HG03558 (cell line): ENCODE data around the gene TNIP1.

Experiments used
- ATAC-seq: cut with Tn5 transposase; IDR thresholded peaks from one replicate; pipeline ENCODE4 v1.9.1; 2021; ENCODE audit warnings: moderate number of reproducible peaks; ENCODE audit not compliant: unreplicated experiment; ENCODE audit errors: extremely low read depth

The TNIP1 gene

GRCh38 chr5:151106509-151106908 is 25.7 kb upstream of the TNIP1 start:
- no peak for ATAC-seq

GRCh38 chr5:151106043-151106442 is 25.2 kb upstream of the TNIP1 start:
- no peak for ATAC-seq

DNA sequence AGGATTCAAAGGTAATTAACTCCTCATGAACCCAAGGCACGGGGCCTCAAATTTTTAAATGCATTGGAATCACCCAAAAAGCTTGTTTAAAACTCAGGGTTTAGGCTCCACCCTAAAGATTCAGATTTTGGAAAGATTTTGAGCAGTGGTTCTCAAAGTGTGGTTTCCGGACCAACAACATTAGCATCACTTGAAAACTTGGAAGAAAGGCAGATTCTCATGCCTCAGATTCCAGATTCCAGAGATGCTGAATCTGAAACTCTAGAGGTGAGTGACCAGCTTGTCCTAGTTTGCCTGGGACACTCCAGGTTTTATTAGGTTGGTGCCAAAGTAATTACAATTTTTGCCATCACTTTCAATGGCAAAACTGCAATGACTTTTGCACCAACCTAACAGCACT is 24.7 kb upstream of the TNIP1 start:
- no peak for ATAC-seq

- ATAC-seq, result no peak
Measured at GRCh38 chr5:151104795-151105194, 24.0 kb upstream of the TNIP1 start.

- no peak for ATAC-seq
Measured at GRCh38 chr5:151101746-151102145, 20.9 kb upstream of the TNIP1 start.

DNA sequence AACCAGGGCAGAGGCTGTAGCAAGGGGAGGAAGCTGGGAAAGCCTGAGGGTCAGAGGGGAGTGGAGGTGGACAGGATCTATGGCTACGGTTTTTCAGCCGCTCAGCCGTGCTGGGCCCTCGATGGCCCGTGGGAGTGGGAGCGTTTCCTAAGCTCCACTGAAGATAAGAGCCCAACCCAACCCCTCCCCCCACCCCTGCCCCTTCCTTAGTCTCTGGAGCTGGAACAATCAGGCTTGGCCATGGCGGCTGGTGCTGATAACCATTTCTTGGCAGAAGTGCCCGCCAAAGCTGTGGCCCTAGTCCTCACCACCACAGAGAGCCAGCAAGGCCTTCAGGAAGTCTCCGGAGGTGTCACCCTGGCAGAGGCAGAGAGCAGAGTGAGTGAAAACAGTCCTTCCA is 20.3 kb upstream of the TNIP1 start:
- no peak for ATAC-seq

DNA sequence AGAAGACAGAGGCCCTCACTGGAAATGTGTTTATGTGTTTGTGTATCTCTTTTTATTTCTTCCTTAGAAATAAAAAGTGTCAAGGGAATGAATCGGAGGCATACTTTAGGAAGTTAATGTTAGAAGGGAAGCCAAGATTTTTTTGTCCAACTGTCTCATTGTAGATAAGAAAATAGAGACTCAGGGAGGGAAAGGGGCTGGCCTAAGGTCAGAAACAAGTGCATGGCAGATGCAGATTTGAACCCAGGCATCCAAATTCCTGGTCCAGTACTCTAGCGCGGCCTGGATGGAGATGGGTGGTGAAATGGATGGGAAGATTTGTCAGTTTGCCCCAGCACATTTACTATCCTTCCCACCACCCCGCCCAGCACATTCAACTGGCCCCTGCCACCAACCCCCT is 19.8 kb upstream of the TNIP1 start:
- no peak for ATAC-seq

- ATAC-seq, result no peak
Measured at GRCh38 chr5:151098768-151099121, 17.9 kb upstream of the TNIP1 start.

DNA sequence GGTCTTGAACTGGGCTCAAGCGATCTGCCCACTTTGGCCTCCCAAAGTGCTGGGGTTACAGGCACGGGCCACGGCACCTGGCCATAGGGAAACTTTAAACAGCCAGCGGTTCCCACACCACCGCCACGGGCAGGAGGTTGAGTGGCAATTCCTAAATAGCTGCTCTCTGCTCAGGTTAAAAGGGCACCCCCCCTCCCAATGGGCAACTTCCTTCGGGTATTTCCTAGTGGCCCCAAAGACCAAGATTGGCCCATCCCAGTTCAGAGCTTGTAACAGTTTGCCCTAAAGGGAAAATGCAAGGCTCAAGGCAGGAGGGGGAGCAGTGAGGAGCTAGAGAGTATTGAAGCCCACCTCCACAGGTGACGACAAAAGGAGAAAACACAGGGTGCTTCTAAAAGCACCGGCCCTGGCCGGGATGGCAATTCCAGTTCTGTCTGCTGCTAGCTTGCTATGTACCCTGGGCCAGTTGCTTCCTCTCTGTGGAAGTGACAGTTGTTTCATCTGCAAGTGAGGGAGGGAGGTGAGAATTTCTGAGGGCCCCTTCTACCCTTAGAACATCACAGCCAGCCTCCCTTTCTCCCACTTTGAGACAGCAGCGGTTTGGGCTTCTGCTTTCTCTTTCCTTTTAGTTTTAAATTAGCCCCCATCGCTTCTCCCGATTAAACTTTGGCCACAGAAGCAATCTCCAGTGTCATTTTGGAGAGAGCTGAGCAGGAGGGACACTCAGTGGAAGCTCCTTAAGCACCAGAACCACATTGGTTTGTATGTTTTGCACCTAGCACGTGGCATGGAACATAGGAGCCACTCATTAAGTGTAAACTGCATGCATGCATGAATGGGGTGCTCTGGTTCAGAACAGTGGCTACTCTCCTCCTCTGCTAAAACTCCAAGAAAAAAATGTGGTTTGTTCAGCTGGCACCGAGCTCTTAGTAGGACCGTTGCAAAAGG is 17.3 kb upstream of the TNIP1 start:
- peak; percentile 29 for ATAC-seq

- no peak for ATAC-seq
Measured at GRCh38 chr5:151097061-151097460, 16.2 kb upstream of the TNIP1 start.

DNA sequence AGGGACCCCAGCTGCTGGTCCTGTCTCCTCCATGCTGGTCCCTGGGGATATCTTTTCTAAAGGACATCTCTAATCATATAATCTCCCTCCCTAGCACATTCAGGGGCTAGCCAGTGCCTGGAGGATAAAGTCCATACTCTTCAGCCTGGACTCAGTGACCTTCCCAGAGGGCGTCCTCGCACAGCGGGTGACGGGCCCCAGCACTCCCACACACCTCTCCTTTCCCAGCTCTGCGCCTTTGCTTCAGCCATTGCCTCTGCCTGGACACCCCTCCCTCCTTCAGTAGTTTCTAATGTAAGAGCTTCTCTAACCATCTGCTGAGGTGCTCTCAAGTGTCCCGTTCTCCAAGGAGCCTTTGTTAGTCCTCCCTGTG is 15.2 kb upstream of the TNIP1 start:
- ATAC-seq, result no peak

DNA sequence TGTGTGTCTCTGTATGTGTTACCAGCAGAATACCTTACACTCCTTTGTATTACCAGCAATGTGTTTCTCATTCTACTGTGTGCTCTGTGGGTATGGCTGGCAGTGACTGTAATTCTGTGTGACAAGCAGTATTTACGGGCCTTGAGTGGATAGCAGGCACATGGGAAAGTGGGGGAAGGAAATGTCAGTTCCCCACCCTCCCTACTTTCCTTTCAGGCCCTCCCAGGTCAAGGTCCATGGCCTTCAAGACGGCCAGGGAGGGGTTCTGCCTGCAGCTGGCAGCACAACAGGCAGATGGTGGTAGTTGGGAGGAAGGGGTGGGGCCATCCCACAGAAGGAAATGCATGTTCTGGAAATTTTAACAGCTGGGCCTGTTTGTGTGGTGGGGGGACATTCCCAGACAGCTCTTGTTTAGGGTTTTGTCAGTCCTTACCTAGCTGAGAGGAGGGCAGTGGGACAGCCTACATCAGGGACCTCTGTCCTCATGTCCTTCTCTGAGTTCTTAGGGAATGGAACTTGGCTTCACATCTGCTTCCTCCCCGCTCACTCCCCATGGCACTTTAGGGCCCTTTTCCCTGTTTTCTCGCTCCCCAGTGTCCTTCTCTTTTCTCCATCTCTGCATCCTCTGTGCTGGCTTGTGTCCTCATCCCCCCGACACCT is 14.6 kb upstream of the TNIP1 start:
- no peak for ATAC-seq

- ATAC-seq, result no peak
Measured at GRCh38 chr5:151094852-151095245, 14.0 kb upstream of the TNIP1 start.

DNA sequence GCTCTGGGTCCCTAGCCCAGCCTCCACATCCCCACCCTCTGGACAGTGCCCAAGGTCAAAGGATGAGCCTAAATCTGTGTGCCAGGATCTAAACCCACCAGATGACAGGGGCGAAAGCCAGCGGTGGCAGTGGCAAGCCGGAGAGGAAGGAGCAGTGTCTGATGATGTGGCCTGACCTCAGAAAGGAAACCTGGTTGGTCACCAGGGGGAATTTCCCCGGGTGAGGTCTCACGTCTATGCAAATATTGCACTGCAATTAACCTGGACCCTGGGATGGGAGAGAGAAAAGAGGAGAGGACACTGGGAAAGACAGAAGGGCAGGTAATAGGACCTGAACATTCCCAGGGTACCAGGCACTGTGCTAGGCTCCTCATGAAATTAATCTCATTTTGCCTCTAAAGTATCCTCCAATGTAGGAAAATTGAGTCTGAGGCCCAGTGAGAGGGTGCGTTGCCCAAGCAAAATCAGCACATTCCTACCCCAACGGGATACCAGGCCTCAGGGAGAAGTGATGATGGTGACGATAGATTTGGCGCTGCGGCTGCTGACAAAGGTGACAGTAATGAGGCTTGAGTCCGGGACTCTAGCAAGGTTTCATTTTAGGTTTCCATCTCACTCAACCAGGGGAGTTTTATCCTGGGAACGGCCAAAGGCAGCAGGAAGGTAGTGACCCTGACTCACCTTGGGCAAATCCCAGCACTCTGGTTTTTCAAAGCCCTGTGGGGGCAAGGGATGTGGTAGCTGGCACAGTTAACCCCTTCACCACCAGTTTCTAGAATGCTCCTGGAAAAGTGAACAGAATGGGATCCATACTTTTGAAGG is 13.4 kb upstream of the TNIP1 start:
- peak; percentile 60 for ATAC-seq

GRCh38 chr5:151093476-151093889 is 12.6 kb upstream of the TNIP1 start:
- ATAC-seq, result no peak

- ATAC-seq, result no peak
Measured at GRCh38 chr5:151092762-151093161, 11.9 kb upstream of the TNIP1 start.

DNA sequence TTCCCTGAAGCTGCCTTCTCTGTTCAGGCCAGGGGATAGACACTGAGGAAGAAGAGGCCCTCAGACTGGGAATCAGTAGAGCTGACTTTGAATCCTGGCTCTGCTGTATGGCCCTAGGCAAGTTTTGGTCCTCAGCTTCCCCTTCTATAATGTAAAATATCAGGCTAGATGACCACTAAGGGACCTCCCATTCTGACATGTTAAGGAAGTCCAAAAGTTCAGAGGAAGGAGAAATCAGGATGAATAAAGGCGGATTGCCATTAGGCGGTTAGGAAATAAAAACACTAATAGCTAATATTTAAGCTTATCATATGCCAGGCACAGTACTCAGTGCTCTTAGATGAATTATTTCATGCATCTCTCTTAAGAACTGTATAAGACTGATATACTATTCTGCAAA is 8.9 kb upstream of the TNIP1 start:
- no peak for ATAC-seq

DNA sequence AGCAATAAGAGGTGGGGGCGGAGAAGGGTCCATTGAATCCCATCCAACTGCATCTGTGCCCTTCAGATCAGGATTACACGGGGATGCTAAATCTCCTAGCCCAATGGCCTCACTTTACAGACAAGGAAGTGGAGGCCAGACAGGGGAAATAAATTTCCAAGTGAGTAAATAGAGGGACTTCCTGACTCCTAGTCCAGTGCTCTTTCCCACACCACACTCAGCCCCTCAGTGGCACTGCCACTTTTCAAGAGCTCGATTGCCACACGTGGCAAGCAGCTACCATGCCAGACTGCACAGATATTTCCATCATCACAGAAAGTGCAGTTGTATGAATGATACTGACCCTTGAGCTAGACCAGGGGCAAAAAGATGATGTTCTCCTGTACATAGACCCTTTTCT is 8.2 kb upstream of the TNIP1 start:
- no peak for ATAC-seq

GRCh38 chr5:151087486-151087885 is 6.7 kb upstream of the TNIP1 start:
- ATAC-seq, result no peak

GRCh38 chr5:151086905-151087360 is 6.1 kb upstream of the TNIP1 start:
- ATAC-seq, result peak; percentile 45
